Subcutaneous abdominal adipose tissue (tissue), 5 donors: ENCODE measurements around the gene TMEM212.
A peak's percentile ranks its signal among the peaks of the same experiment; 100 is the strongest.

Experiments used
- H3K27ac ChIP-seq: one replicate; pipeline ENCODE4 v1.7.0; 2013; ENCODE audit warnings: low read depth, mild to moderate bottlenecking, inconsistent platforms, low read length, moderate library complexity
- H3K27me3 ChIP-seq, 5 donors: one replicate each; pipeline ENCODE4 v1.7.0; 2013; ENCODE audit warnings: low read length in 5 of 5, inconsistent platforms in 1 of 5; ENCODE audit not compliant: control insufficient read depth in 5 of 5, insufficient read depth in 4 of 5
- H3K36me3 ChIP-seq, 5 donors: one replicate each; pipeline ENCODE4 v1.7.0; 2013; ENCODE audit warnings: low read length in 5 of 5; ENCODE audit not compliant: control insufficient read depth in 5 of 5, insufficient read depth in 5 of 5
- H3K4me1 ChIP-seq, 5 donors: one replicate each; pipeline ENCODE4 v1.7.0; 2013; ENCODE audit warnings: low read length in 5 of 5, mild to moderate bottlenecking in 3 of 5, moderate library complexity in 1 of 5; ENCODE audit not compliant: control insufficient read depth in 5 of 5, insufficient read depth in 5 of 5
- H3K4me3 ChIP-seq, 5 donors: one replicate each; pipeline ENCODE4 v1.7.0; 2013; ENCODE audit warnings: low read length in 5 of 5, low read depth in 1 of 5
- H3K9ac ChIP-seq, 5 donors: one replicate each; pipeline ENCODE4 v1.7.0; 2013; ENCODE audit warnings: low read length in 5 of 5, mild to moderate bottlenecking in 4 of 5, moderate library complexity in 3 of 5
- H3K9me3 ChIP-seq, 5 donors: one replicate each; pipeline ENCODE4 v1.7.0; 2013; ENCODE audit warnings: low read length in 5 of 5; ENCODE audit not compliant: control insufficient read depth in 5 of 5
- donor health status: healthy.
- donor health status: healthy.
- donor health status: healthy.
- donor health status: healthy.
- donor health status: healthy.

The TMEM212 gene

DNA sequence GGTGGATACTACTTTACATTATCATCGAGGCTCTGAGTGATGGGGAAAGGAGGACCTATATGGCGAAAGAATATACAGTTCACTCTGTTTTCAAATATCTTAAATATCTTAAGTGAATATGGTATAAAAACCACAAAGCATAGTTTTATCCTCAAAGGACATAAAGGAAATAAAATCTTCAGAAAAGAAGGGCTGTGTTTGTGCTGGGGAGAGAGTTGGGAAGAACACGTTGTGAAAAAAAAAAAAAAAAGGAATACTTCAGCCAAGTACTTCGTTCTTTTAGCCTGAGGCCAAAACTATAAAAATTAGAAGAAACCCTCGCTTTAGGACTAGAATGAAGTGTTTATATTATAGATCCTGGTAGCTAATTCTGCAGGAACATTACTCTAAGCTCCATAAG, 10.2 kb upstream of the TMEM212 start:
- H3K27ac ChIP-seq = peak overlapping the region; percentile 61
- no peaks in the 10 kb centered on the region for H3K36me3 ChIP-seq
- no peaks in the 10 kb centered on the region for H3K9me3 ChIP-seq
- H3K27me3 ChIP-seq = no peaks in the 10 kb centered on the region
- peaks cover 11 to 60% (median 53%) of the 10 kb centered on the region in 5 donors for H3K4me1 ChIP-seq
- peak overlapping the region in 1 of 5 donors; percentile 32 for H3K9ac ChIP-seq
- no peak overlapping the region for H3K4me3 ChIP-seq

DNA sequence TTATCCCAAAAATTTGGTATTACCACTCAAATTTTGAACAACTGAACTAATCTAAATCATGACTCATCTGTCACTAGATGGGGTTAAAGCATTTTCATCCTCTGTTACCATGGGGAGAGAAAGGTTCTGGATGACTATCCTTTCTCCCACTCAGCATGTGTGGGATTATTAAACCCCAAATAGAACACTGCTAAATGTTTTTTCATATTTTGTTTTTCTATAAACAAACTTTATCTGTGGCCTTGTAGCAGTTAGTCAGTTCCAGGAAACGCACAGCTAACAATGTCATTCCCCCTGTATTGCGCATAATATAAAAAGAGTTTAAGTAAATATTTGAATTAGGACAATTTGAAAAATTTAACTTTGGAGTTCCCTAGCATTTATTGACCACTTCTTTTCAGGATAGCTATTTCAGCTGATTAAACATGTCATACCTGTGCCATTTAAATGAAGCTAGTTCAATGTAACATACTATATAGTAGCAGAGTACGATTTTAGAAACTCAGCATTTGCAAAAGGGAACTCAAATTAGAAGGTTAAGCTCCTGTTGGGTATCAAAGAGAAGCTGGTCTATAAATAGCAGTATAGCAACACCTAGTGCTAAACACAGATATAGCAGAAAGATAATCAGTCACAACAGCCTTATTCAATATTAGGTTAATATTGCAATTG, 9.2 kb upstream of the TMEM212 start:
- Histone ChIP-seq H3K4me3 (no peak overlapping the region), H3K9ac (no peak overlapping the region), H3K36me3 (no peaks in the 10 kb centered on the region), H3K4me1 (peaks cover 13 to 66% (median 60%) of the 10 kb centered on the region in 5 donors), H3K27ac (peak overlapping the region; percentile 64), H3K9me3 (no peaks in the 10 kb centered on the region), H3K27me3 (no peaks in the 10 kb centered on the region)

- peak overlapping the region in 1 of 5 donors; percentile 1 for H3K9ac ChIP-seq
- H3K9me3 ChIP-seq = no peaks in the 10 kb centered on the region
- peaks cover 11 to 68% (median 57%) of the 10 kb centered on the region in 5 donors for H3K4me1 ChIP-seq
- H3K27ac ChIP-seq = peak overlapping the region; percentile 64
- H3K27me3 ChIP-seq = no peaks in the 10 kb centered on the region
- H3K4me3 ChIP-seq = no peak overlapping the region
- no peaks in the 10 kb centered on the region for H3K36me3 ChIP-seq
Observed at GRCh38 chr3:171834461-171834801, 8.7 kb upstream of the TMEM212 start.

- peak overlapping the region; percentile 64 for H3K27ac ChIP-seq
- H3K9me3 ChIP-seq = no peaks in the 10 kb centered on the region
Observed at GRCh38 chr3:171835116-171835515, 8.0 kb upstream of the TMEM212 start.

GRCh38 chr3:171835613-171836012, 7.5 kb upstream of the TMEM212 start:
- H3K27ac ChIP-seq = peak overlapping the region; percentile 64
- H3K36me3 ChIP-seq = no peaks in the 10 kb centered on the region
- H3K27me3 ChIP-seq = no peaks in the 10 kb centered on the region
- H3K9me3 ChIP-seq = no peaks in the 10 kb centered on the region
- H3K4me3 ChIP-seq = no peak overlapping the region
- H3K9ac ChIP-seq = no peak overlapping the region
- peaks cover 7 to 57% (median 46%) of the 10 kb centered on the region in 5 donors for H3K4me1 ChIP-seq

More at GRCh38 chr3:171835116-171835515, 8.0 kb upstream of the TMEM212 start:
- H3K27me3 ChIP-seq = no peaks in the 10 kb centered on the region
- peaks cover 7 to 62% (median 50%) of the 10 kb centered on the region in 5 donors for H3K4me1 ChIP-seq
- H3K9ac ChIP-seq = no peak overlapping the region
- H3K4me3 ChIP-seq = no peak overlapping the region
- no peaks in the 10 kb centered on the region for H3K36me3 ChIP-seq

DNA sequence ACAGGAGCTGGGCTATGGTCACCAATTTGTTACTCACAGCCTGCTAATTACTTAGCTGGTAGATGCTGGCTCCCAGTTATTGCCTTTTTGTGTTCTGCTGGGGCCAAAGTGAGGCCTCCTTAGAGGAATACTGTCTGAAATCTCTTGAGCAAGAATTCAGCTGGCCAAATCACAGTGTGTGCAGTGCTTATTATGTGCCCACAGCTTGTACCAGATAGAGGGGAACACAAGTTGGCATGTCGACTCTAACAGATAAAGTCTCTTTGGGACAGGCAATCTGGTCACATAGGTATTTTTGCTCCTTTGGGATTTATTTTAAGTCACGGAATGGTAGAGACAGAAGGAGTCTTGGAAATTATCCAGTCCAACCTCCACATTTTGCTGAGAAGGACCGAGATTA, 6.3 kb upstream of the TMEM212 start:
- Histone ChIP-seq H3K9ac (no peak overlapping the region), H3K4me3 (no peak overlapping the region), H3K27me3 (no peaks in the 10 kb centered on the region), H3K27ac (peak overlapping the region; percentile 72), H3K9me3 (no peaks in the 10 kb centered on the region), H3K4me1 (peaks cover 7 to 53% (median 44%) of the 10 kb centered on the region in 5 donors), H3K36me3 (no peaks in the 10 kb centered on the region)

DNA sequence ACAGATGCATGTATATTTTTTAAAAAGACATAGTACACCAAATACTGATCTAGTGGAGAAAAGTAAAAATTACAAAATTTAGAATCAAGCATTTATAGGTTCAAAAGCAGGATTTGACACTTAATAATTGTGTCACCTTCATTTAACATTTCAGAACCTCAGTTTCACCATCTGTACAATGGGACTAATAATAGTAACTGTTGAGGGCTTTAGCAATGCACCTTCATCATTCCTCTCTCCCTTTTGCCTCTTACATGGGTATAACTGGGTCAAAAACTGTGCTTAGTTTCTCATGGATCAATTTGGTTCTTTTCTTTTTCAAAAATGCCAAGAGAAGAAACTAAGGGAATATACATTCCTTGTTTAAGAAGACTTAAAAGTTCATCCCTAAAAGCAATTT, 5.5 kb upstream of the TMEM212 start:
- Histone ChIP-seq H3K27ac (peak overlapping the region; percentile 72), H3K9ac (no peak overlapping the region), H3K9me3 (no peaks in the 10 kb centered on the region), H3K4me1 (peaks cover 7 to 49% (median 39%) of the 10 kb centered on the region in 5 donors), H3K4me3 (no peak overlapping the region), H3K36me3 (no peaks in the 10 kb centered on the region), H3K27me3 (no peaks in the 10 kb centered on the region)

GRCh38 chr3:171838218-171838720, 4.9 kb upstream of the TMEM212 start:
- H3K4me3 ChIP-seq = peak overlapping the region; percentile 12 to 51 (median 33)
- peak overlapping the region in 2 of 5 donors; percentile 10 to 51 for H3K9ac ChIP-seq
- H3K27me3 ChIP-seq = no peaks in the 10 kb centered on the region
- H3K4me1 ChIP-seq = peaks cover 7 to 47% (median 36%) of the 10 kb centered on the region in 5 donors
- H3K36me3 ChIP-seq = no peaks in the 10 kb centered on the region
- H3K9me3 ChIP-seq = no peaks in the 10 kb centered on the region
- peak overlapping the region; percentile 72 for H3K27ac ChIP-seq

GRCh38 chr3:171839270-171839669, 3.9 kb upstream of the TMEM212 start:
- H3K27ac ChIP-seq = peak overlapping the region; percentile 72
- H3K4me1 ChIP-seq = peaks cover 2 to 37% (median 29%) of the 10 kb centered on the region in 5 donors
- no peak overlapping the region for H3K9ac ChIP-seq
- no peaks in the 10 kb centered on the region for H3K36me3 ChIP-seq
- no peak overlapping the region for H3K4me3 ChIP-seq
- no peaks in the 10 kb centered on the region for H3K9me3 ChIP-seq
- H3K27me3 ChIP-seq = no peaks in the 10 kb centered on the region

DNA sequence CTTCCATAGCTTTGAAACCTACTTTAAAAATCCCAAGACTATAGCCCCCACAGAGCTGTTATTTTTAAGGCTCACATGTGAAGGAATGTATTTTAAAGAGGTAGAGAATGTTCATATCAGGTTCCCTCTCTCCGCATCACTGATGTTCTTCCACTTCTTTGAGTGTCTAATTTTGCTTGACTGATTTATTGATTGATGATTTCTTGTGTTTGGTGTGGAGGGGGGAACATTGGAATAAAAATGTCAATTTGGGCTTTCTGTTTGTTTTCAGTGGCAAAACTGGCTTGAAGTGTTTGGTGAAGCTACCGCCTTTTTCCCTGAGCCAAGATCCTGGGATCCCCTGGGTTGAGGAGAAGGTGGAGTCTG, 2.7 kb upstream of the TMEM212 start:
- Histone ChIP-seq H3K9ac (no peak overlapping the region), H3K27ac (no peak overlapping the region), H3K4me3 (no peak overlapping the region), H3K9me3 (no peaks in the 10 kb centered on the region), H3K36me3 (no peaks in the 10 kb centered on the region), H3K4me1 (peaks cover 2 to 33% (median 24%) of the 10 kb centered on the region in 5 donors), H3K27me3 (no peaks in the 10 kb centered on the region)
